ENCODE results near the gene TESK1. TPM values are rescaled to one million over a fixed set of nuclear protein-coding genes. Genes with fewer than 3 reads are reported as not detected.

TESK1 gene
- total RNA-seq, 1 experiment from 2014 or later = 31.9 TPM

DNA sequence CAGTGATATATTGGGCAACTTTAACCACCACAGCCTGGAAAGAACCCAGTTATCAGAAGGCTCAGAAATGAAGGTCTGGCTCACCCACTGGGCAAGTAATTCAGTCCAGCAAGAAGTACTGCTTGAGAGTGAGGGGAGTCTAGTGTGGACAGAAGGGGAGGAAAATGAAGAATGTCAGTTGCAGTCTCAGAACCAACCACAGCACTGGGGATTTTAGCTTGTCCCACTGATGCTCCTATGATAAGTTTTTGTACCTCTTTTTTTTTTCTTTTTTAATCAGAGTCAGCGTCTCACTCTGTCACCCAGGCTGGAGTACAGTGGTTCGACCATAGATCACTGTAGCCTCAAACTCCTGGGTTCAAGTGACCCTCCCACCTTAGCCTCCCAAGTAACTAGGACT lies 22.5 kb downstream of the TESK1 start:
- no peak overlapping the region for H3K27ac ChIP-seq (ENCODE audit: low read depth, low read length, poor library complexity, severe bottlenecking)

DNA sequence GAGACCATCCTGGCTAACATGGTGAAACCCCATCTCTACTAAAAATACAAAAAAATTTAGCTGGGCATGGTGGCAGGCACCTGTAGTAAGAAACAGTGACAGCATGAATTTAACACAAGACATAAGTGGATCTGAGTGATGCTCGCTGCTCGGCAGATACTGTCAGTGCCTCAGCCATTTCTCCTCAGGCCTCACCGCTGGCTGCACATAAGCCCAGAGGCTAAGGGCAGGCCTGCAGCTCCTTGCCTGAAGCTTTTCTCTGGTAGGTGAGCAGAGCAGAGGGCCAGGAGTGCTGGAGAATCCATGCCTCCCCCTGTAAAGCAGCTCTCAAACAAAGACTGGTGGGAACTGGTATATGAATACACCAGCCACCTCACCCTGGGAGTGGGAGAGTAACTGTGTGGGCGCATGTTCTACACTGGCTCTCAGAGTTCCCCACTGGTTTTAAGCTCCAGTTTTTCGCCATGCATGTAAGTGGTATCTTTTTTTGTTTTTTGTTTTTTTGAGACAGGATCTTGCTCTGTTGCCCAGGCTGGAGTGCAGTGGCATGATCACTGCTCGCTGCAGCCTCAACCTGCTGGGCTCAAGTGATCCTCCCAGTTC lies 23.4 kb downstream of the TESK1 start:
- no peaks in the 10 kb centered on the region for H3K9me3 ChIP-seq (ENCODE audit: low read depth, low read length, poor library complexity, severe bottlenecking)
- H3K36me3 ChIP-seq (ENCODE audit: insufficient read depth, low read length, poor library complexity, severe bottlenecking) = no peaks in the 10 kb centered on the region
- no TSS peak for BruUV-seq (replicated peaks)
- intact Hi-C loops (cut with micrococcal nuclease; ENCODE audit: unreplicated experiment) = no loop called here
- POLR2A ChIA-PET (ENCODE audit: low non-redundant PET) = no interaction called here
- H3K4me3 ChIP-seq (ENCODE audit: low read depth, low read length, poor library complexity, severe bottlenecking) = no peak overlapping the region
- no peak overlapping the region for H3K27ac ChIP-seq (ENCODE audit: low read depth, low read length, poor library complexity, severe bottlenecking)
- H3K27me3 ChIP-seq (replicated peaks; ENCODE audit: insufficient read depth, low read depth, low read length, poor library complexity) = no peaks in the 10 kb centered on the region
- TF ChIP-seq EZH2 (IDR thresholded peaks at IDR 0.05; ENCODE audit: borderline replicate concordance, low read depth, low read length, poor library complexity, severe bottlenecking) = no peak
- TF ChIP-seq, protein P1, sequence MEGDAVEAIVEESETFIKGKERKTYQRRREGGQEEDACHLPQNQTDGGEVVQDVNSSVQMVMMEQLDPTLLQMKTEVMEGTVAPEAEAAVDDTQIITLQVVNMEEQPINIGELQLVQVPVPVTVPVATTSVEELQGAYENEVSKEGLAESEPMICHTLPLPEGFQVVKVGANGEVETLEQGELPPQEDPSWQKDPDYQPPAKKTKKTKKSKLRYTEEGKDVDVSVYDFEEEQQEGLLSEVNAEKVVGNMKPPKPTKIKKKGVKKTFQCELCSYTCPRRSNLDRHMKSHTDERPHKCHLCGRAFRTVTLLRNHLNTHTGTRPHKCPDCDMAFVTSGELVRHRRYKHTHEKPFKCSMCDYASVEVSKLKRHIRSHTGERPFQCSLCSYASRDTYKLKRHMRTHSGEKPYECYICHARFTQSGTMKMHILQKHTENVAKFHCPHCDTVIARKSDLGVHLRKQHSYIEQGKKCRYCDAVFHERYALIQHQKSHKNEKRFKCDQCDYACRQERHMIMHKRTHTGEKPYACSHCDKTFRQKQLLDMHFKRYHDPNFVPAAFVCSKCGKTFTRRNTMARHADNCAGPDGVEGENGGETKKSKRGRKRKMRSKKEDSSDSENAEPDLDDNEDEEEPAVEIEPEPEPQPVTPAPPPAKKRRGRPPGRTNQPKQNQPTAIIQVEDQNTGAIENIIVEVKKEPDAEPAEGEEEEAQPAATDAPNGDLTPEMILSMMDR (conservative IDR thresholded peaks at IDR 0.05; ENCODE audit: low read depth, low read length) = no peak
- no peaks in the 10 kb centered on the region for H3K4me1 ChIP-seq (ENCODE audit: insufficient read depth, low read length, poor library complexity, severe bottlenecking)
- CTCF ChIA-PET = interaction anchor here (1.3 kb wide), 1 partner anchor 20 kb away, joined by 3 read pairs; no protein-coding TSS in a partner anchor
- no peak for DNase-seq (ENCODE audit: low spot score)

More for the DNA sequence above, 22.5 kb downstream of the TESK1 start:
- H3K4me1 ChIP-seq (ENCODE audit: insufficient read depth, low read length, poor library complexity, severe bottlenecking) = no peaks in the 10 kb centered on the region
- no peak for TF ChIP-seq EZH2 (IDR thresholded peaks at IDR 0.05; ENCODE audit: borderline replicate concordance, low read depth, low read length, poor library complexity, severe bottlenecking)
- TF ChIP-seq, protein P1 (conservative IDR thresholded peaks at IDR 0.05; ENCODE audit: low read depth, low read length) = no peak
- ChIA-PET CTCF (no interaction called here), POLR2A (ENCODE audit: low non-redundant PET) (no interaction called here)
- DNase-seq (ENCODE audit: low spot score) = no peak
- intact Hi-C loops (cut with micrococcal nuclease; ENCODE audit: unreplicated experiment) = no loop called here
- no peak overlapping the region for H3K4me3 ChIP-seq (ENCODE audit: low read depth, low read length, poor library complexity, severe bottlenecking)
- H3K9me3 ChIP-seq (ENCODE audit: low read depth, low read length, poor library complexity, severe bottlenecking) = no peaks in the 10 kb centered on the region
- no peaks in the 10 kb centered on the region for H3K27me3 ChIP-seq (replicated peaks; ENCODE audit: insufficient read depth, low read depth, low read length, poor library complexity)
- H3K36me3 ChIP-seq (ENCODE audit: insufficient read depth, low read length, poor library complexity, severe bottlenecking) = no peaks in the 10 kb centered on the region
- no TSS peak for BruUV-seq (replicated peaks)

DNA sequence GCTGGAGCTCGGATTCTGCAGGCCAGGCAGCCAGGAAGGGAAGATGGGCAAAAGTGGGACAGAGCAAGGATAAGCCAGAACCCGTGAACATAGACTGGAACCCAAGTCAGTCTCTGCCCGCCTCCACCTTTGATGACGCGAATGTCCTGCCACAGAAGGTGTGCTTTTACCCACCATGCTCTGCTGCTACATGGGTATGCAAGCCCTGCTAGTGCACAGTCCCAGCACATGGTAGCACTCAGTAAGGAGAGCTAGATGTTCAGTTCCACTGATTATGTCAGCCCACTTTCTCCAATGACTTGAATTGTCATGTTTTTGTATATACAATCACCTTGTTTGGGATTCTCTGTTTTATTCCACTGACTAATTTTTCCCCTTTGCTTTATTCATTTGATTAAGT lies 24.5 kb downstream of the TESK1 start:
- no TSS peak for BruUV-seq (replicated peaks)
- no peak for DNase-seq (ENCODE audit: low spot score)
- Histone ChIP-seq H3K4me3 (ENCODE audit: low read depth, low read length, poor library complexity, severe bottlenecking) (no peak overlapping the region), H3K4me1 (ENCODE audit: insufficient read depth, low read length, poor library complexity, severe bottlenecking) (no peaks in the 10 kb centered on the region), H3K27ac (ENCODE audit: low read depth, low read length, poor library complexity, severe bottlenecking) (no peak overlapping the region), H3K36me3 (ENCODE audit: insufficient read depth, low read length, poor library complexity, severe bottlenecking) (no peaks in the 10 kb centered on the region), H3K27me3 (replicated peaks; ENCODE audit: insufficient read depth, low read depth, low read length, poor library complexity) (no peaks in the 10 kb centered on the region), H3K9me3 (ENCODE audit: low read depth, low read length, poor library complexity, severe bottlenecking) (no peaks in the 10 kb centered on the region)
- TF ChIP-seq, protein P1 (conservative IDR thresholded peaks at IDR 0.05; ENCODE audit: low read depth, low read length) = no peak
- TF ChIP-seq EZH2 (IDR thresholded peaks at IDR 0.05; ENCODE audit: borderline replicate concordance, low read depth, low read length, poor library complexity, severe bottlenecking) = no peak
- POLR2A ChIA-PET (ENCODE audit: low non-redundant PET) = no interaction called here
- CTCF ChIA-PET = interaction anchor here (1.3 kb wide), 1 partner anchor 21 kb away, joined by 3 read pairs; no protein-coding TSS in a partner anchor
- intact Hi-C loops (cut with micrococcal nuclease; ENCODE audit: unreplicated experiment) = no loop called here
